Gastroesophageal sphincter (tissue), 3 donors: ENCODE results near the gene UGT1A10.

Experiments used
- EP300 ChIP-seq: sonication (generic); formaldehyde crosslinking; IDR thresholded peaks from one replicate; pipeline ENCODE4 v1.6.1; 2017; ENCODE audit warnings: antibody characterized with exemption, mild to moderate bottlenecking
- POLR2A ChIP-seq, 2 donors: fragments of 450-650 bp; IDR thresholded peaks; one replicate each; pipeline ENCODE4 v1.6.1; 2017; ENCODE audit warnings: antibody characterized with exemption in 2 of 2, mild to moderate bottlenecking in 2 of 2, moderate library complexity in 1 of 2
- POLR2AphosphoS5 ChIP-seq: sonication (generic); formaldehyde crosslinking; IDR thresholded peaks from one replicate; pipeline ENCODE4 v1.6.1; 2017; ENCODE audit warnings: antibody characterized with exemption
- TF ChIP-seq, protein P1 (sequence below), 4 experiments: fragments of 200-600 bp in 2 of 4; fragments of 450-650 bp in 2 of 4; sonication (generic) in 1 of 4; IDR thresholded peaks; one replicate each; pipeline ENCODE4 v1.5.1; 2017 to 2019; ENCODE audit warnings: antibody characterized with exemption in 4 of 4, mild to moderate bottlenecking in 2 of 4, moderate library complexity in 2 of 4

- TF ChIP-seq, protein P1, sequence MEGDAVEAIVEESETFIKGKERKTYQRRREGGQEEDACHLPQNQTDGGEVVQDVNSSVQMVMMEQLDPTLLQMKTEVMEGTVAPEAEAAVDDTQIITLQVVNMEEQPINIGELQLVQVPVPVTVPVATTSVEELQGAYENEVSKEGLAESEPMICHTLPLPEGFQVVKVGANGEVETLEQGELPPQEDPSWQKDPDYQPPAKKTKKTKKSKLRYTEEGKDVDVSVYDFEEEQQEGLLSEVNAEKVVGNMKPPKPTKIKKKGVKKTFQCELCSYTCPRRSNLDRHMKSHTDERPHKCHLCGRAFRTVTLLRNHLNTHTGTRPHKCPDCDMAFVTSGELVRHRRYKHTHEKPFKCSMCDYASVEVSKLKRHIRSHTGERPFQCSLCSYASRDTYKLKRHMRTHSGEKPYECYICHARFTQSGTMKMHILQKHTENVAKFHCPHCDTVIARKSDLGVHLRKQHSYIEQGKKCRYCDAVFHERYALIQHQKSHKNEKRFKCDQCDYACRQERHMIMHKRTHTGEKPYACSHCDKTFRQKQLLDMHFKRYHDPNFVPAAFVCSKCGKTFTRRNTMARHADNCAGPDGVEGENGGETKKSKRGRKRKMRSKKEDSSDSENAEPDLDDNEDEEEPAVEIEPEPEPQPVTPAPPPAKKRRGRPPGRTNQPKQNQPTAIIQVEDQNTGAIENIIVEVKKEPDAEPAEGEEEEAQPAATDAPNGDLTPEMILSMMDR (IDR thresholded peaks at IDR 0.05), result no peak
- TF ChIP-seq POLR2A (IDR thresholded peaks at IDR 0.05) (no peak), POLR2AphosphoS5 (no peak), EP300 (no peak)
Observed at GRCh38 chr2:233817995-233818638, 181.9 kb downstream of the UGT1A10 start.
